ENCODE results near the gene SCAP. TPM values are rescaled to one million over a fixed set of nuclear protein-coding genes. Genes with fewer than 3 reads are reported as not detected.
A peak's percentile ranks its signal among the peaks of the same experiment; 100 is the strongest.

SCAP gene
- total and polyA plus RNA-seq, 2 donors (not counting 1 experiment from before 2014, with no cell fraction given): 13.6 to 67.7 TPM

- Histone ChIP-seq H3K4me2 (ENCODE audit: extremely low read depth, insufficient read depth, low read length) (peak overlapping the region; percentile 93), H4K20me1 (ENCODE audit: control insufficient read depth, extremely low read depth, insufficient read depth, low read length) (no peaks in the 10 kb centered on the region), H3K36me3 (ENCODE audit: control insufficient read depth, insufficient read depth, low read length) (peaks cover under 1% of the 10 kb centered on the region), H3K27me3 (ENCODE audit: control insufficient read depth, insufficient read depth, low read length) (no peaks in the 10 kb centered on the region), H2AFZ (ENCODE audit: low read length) (peak overlapping the region; percentile 28), H3K79me2 (ENCODE audit: control insufficient read depth, insufficient read depth, low read length) (peaks cover 51% of the 10 kb centered on the region), H3K9ac (ENCODE audit: insufficient read depth, low read length) (peak overlapping the region; percentile 95), H3K4me1 (ENCODE audit: control insufficient read depth, extremely low read depth, insufficient read depth, low read length) (peaks cover 3% of the 10 kb centered on the region), H3K4me3 (replicated peaks in 1 of 4; ENCODE audit: control extremely low read depth in 1 of 4, insufficient read depth in 1 of 4, low read depth in 3 of 4, low read length in 4 of 4) (peak overlapping the region; percentile 77 to 96 (median 84)), H3K27ac (ENCODE audit: insufficient read depth, low read length) (peak overlapping the region; percentile 96), H3K9me3 (ENCODE audit: control insufficient read depth, insufficient read depth, low read depth, low read length) (no peaks in the 10 kb centered on the region)
- DNase-seq (ENCODE audit: low read depth in 2 of 2): peak; percentile 82 to 86
- TF ChIP-seq, protein P1, sequence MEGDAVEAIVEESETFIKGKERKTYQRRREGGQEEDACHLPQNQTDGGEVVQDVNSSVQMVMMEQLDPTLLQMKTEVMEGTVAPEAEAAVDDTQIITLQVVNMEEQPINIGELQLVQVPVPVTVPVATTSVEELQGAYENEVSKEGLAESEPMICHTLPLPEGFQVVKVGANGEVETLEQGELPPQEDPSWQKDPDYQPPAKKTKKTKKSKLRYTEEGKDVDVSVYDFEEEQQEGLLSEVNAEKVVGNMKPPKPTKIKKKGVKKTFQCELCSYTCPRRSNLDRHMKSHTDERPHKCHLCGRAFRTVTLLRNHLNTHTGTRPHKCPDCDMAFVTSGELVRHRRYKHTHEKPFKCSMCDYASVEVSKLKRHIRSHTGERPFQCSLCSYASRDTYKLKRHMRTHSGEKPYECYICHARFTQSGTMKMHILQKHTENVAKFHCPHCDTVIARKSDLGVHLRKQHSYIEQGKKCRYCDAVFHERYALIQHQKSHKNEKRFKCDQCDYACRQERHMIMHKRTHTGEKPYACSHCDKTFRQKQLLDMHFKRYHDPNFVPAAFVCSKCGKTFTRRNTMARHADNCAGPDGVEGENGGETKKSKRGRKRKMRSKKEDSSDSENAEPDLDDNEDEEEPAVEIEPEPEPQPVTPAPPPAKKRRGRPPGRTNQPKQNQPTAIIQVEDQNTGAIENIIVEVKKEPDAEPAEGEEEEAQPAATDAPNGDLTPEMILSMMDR (conservative IDR thresholded peaks at IDR 0.05 in 1 of 2, IDR thresholded peaks at IDR 0.05 in 1 of 2; ENCODE audit: low read depth in 1 of 2, low read length in 2 of 2): no peak
- no peak for TF ChIP-seq EZH2 (IDR thresholded peaks at IDR 0.05; ENCODE audit: low read length, missing control alignments)
Observed at GRCh38 chr3:47381317-47382157, 94.2 kb downstream of the SCAP start.

DNA sequence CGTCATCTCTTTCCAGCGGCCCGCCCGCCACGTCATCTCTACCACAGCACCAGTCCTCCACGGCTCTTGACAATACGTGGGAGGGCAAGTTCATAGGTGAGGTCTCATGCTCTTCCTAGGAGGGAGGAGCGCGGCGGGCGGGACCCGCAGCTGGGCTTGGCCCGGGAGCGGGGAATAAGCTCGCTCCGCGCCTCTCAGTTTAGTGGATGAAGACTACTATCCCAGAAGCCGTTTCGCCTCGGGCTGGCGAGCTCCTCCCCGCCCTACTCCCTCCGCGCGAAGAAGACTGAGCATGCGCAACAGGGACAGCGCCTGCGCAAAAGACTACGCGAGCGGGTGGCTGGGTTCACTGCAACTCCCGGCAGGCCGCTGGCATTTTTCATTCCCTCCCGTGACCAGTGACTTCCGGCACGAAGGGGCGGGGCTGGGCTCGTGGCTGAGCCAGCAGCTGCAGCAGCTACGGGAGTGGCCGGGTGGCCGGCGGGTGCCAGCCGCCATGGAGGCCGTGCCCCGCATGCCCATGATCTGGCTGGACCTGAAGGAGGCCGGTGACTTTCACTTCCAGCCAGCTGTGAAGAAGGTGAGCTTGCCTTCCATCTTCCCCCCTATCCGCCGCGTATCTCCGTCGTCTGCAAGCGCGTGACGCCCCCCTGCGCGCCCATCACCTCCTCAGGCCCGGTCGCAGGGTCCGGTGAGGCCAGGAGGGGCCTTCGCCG lies 95.0 kb downstream of the SCAP start, which contains the start of gene PTPN23:
Gene PTPN23 (plus strand): TSS at position 421 of the 716 bp plus-strand sequence. CDS start 76 bp downstream, at position 497.
- H3K4me1 ChIP-seq (ENCODE audit: control insufficient read depth, extremely low read depth, insufficient read depth, low read length): peaks cover 3% of the 10 kb centered on the region
- H2AFZ ChIP-seq (ENCODE audit: low read length): peak within 1 kb of the TSS; percentile 28
- H3K27me3 ChIP-seq (ENCODE audit: control insufficient read depth, insufficient read depth, low read length): no peaks in the 10 kb centered on the region
- TF ChIP-seq, protein P1 (conservative IDR thresholded peaks at IDR 0.05 in 1 of 2, IDR thresholded peaks at IDR 0.05 in 1 of 2; ENCODE audit: low read depth in 1 of 2, low read length in 2 of 2): no peak
- TF ChIP-seq EZH2 (IDR thresholded peaks at IDR 0.05; ENCODE audit: low read length, missing control alignments): no peak
- H4K20me1 ChIP-seq (ENCODE audit: control insufficient read depth, extremely low read depth, insufficient read depth, low read length): no peaks in the 10 kb centered on the region
- no peaks in the 10 kb centered on the region for H3K9me3 ChIP-seq (ENCODE audit: control insufficient read depth, insufficient read depth, low read depth, low read length)
- peak within 1 kb of the TSS; percentile 95 for H3K9ac ChIP-seq (ENCODE audit: insufficient read depth, low read length)
- H3K4me3 ChIP-seq (replicated peaks in 1 of 4; ENCODE audit: control extremely low read depth in 1 of 4, insufficient read depth in 1 of 4, low read depth in 3 of 4, low read length in 4 of 4): peak within 1 kb of the TSS; percentile 77 to 96 (median 84)
- H3K27ac ChIP-seq (ENCODE audit: insufficient read depth, low read length): peak within 1 kb of the TSS; percentile 96
- peak; percentile 98 to 99 for DNase-seq (ENCODE audit: low read depth in 2 of 2)
- peak within 1 kb of the TSS; percentile 93 for H3K4me2 ChIP-seq (ENCODE audit: extremely low read depth, insufficient read depth, low read length)
- peaks cover 44% of the 10 kb centered on the region for H3K79me2 ChIP-seq (ENCODE audit: control insufficient read depth, insufficient read depth, low read length)
- H3K36me3 ChIP-seq (ENCODE audit: control insufficient read depth, insufficient read depth, low read length): no peaks in the 10 kb centered on the region

DNA sequence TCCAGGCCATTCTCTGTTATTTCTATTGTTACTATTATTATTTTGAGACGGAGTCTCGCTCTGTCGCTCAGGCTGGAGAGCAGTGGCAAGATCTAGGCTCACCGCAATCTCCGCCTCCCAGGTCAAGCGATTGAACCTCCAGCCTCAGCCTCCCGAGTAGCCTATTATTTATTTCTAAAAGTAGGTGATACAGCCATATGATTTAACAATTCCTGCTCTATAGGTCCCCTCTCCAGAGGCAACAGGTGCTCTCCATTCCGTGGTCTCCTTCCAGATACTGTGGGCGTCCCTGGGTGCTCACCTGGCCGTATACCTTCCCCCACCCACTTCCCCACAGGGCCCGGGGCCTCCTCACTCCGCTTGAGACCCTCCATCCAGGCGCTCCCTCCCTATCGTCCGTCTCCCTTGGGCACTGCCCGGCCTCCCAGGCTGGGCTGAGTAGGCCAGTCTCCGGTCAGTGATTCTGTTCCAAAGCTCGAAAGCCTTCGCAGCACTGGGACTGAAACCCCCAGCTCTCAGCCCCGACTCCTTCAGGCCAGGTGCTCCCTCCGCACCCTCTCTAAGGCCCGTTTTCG lies 95.6 kb downstream of the SCAP start:
- TF ChIP-seq, protein P1 (conservative IDR thresholded peaks at IDR 0.05 in 1 of 2, IDR thresholded peaks at IDR 0.05 in 1 of 2; ENCODE audit: low read depth in 1 of 2, low read length in 2 of 2): no peak
- no peak for TF ChIP-seq EZH2 (IDR thresholded peaks at IDR 0.05; ENCODE audit: low read length, missing control alignments)
- Histone ChIP-seq H2AFZ (ENCODE audit: low read length) (no peak overlapping the region), H3K4me1 (ENCODE audit: control insufficient read depth, extremely low read depth, insufficient read depth, low read length) (peaks cover 3% of the 10 kb centered on the region), H3K9me3 (ENCODE audit: control insufficient read depth, insufficient read depth, low read depth, low read length) (no peaks in the 10 kb centered on the region), H3K36me3 (ENCODE audit: control insufficient read depth, insufficient read depth, low read length) (no peaks in the 10 kb centered on the region), H3K27me3 (ENCODE audit: control insufficient read depth, insufficient read depth, low read length) (no peaks in the 10 kb centered on the region), H3K4me2 (ENCODE audit: extremely low read depth, insufficient read depth, low read length) (peak overlapping the region; percentile 92), H3K27ac (ENCODE audit: insufficient read depth, low read length) (peak overlapping the region; percentile 96), H3K9ac (ENCODE audit: insufficient read depth, low read length) (peak overlapping the region; percentile 95), H3K79me2 (ENCODE audit: control insufficient read depth, insufficient read depth, low read length) (peaks cover 38% of the 10 kb centered on the region), H4K20me1 (ENCODE audit: control insufficient read depth, extremely low read depth, insufficient read depth, low read length) (no peaks in the 10 kb centered on the region), H3K4me3 (replicated peaks in 1 of 4; ENCODE audit: control extremely low read depth in 1 of 4, insufficient read depth in 1 of 4, low read depth in 3 of 4, low read length in 4 of 4) (peak overlapping the region; percentile 77 to 96 (median 84))
- DNase-seq (ENCODE audit: low read depth in 2 of 2): no peak
